KOPT-K1 (cell line): ENCODE measurements around the gene CCDC187.

Experiments used
- H3K27ac ChIP-seq: fragments of 200-600 bp; sonication (generic); 2 replicates; pipeline ENCODE4 v1.5.1; 2016; ENCODE audit warnings: antibody characterized with exemption, mild to moderate bottlenecking, low read depth, low read length; ENCODE audit not compliant: poor library complexity, severe bottlenecking
- H3K36me3 ChIP-seq: fragments of 200-600 bp; sonication (generic); 2 replicates; pipeline ENCODE4 v1.5.1; 2017; ENCODE audit warnings: antibody characterized with exemption, mild to moderate bottlenecking, low read length, moderate library complexity; ENCODE audit not compliant: insufficient read depth
- H3K9me3 ChIP-seq: fragments of 200-600 bp; sonication (generic); 2 replicates; pipeline ENCODE4 v1.5.1; 2017; ENCODE audit warnings: antibody characterized with exemption, low read length, mild to moderate bottlenecking; ENCODE audit not compliant: insufficient read depth, poor library complexity, severe bottlenecking

Gene CCDC187

DNA sequence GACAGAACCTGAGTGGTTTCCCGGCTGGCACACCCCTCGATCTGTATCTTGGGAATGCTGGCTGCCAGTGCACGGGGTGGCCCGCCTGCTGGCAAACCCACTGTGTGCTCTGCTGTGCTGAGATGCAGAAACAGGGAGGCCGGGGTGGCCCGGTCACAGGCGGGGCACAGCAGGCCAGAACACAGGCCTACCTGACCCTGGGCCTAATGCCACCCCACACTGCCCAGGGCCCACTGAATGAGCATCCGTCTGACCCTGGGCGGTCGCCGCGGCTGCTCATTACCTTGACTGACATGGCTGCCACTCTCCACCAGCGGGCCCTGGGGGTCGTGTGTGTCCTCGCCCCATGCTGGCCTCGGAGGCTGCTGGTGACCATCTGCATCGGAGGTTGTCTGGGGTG is 44.1 kb downstream of the CCDC187 start:
- Histone ChIP-seq H3K27ac (no peak overlapping the region), H3K9me3 (no peaks in the 10 kb centered on the region), H3K36me3 (no peaks in the 10 kb centered on the region)

- Histone ChIP-seq H3K36me3 (no peaks in the 10 kb centered on the region), H3K27ac (no peak overlapping the region), H3K9me3 (no peaks in the 10 kb centered on the region)
Observed at GRCh38 chr9:136259517-136259813, 44.4 kb downstream of the CCDC187 start.

DNA sequence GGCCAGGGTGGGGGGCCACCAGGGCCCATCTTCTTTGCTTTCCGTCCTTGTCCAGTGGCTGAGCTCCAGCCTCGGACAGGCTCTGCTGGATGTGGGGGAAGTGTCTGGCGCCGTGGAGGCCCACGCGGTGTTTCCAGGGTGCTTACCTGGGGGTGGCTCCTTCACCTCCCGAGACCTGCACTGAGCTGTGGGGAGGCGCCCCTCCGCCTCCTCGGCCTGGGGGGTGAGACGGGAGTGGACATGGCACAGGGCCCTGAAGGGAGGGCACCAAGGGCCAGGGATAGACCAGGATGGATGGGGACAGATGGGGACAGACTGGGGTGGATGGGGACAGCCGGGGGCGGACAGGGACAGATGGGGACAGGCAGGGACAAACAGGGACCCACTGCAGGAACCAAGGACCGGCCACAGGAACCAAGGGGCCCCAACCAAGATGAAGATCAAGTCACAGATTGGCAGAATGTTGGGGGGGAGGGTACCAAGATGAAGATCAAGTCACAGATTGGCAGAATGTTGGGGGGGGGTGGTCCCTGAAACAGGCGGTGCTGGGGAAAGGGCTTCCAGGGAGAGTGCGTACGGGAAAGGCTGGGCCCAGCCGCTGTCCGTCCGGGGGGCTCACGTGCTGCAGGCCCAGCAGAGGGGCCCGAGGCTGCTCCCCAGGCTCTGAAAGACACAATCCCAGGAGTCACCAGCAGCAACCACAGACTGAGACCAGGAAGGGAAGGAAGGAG is 44.9 kb downstream of the CCDC187 start:
- no peak overlapping the region for H3K27ac ChIP-seq
- no peaks in the 10 kb centered on the region for H3K9me3 ChIP-seq
- H3K36me3 ChIP-seq = no peaks in the 10 kb centered on the region

- H3K36me3 ChIP-seq = no peaks in the 10 kb centered on the region
- H3K27ac ChIP-seq = no peak overlapping the region
Observed at GRCh38 chr9:136258299-136258625, 45.6 kb downstream of the CCDC187 start.

GRCh38 chr9:136257381-136258298 is 46.3 kb downstream of the CCDC187 start:
- H3K9me3 ChIP-seq = no peaks in the 10 kb centered on the region
- no peaks in the 10 kb centered on the region for H3K36me3 ChIP-seq
- no peak overlapping the region for H3K27ac ChIP-seq

More at GRCh38 chr9:136258299-136258625, 45.6 kb downstream of the CCDC187 start:
- H3K9me3 ChIP-seq = no peaks in the 10 kb centered on the region

- H3K9me3 ChIP-seq = no peaks in the 10 kb centered on the region
- no peak overlapping the region for H3K27ac ChIP-seq
- no peaks in the 10 kb centered on the region for H3K36me3 ChIP-seq
Observed at GRCh38 chr9:136255896-136256890, 47.7 kb downstream of the CCDC187 start.

DNA sequence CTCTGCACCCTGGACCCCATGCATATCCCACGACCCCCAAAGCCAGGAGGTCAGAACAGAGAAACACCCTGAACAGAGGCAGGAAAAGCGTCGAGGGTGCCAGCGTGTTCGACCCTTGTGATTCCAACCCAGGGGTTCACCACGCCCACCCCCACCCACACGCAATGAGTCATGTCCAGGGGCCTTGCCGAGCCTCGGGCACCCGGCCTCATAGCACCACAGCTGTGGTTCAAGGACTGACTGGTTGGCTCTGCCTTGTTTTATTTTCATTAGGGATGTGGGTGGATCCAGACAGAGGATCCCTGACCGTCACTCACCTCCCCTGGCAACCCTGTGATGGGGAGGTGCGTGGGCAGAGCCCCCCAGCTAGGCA is 48.7 kb downstream of the CCDC187 start:
- no peaks in the 10 kb centered on the region for H3K36me3 ChIP-seq
- no peak overlapping the region for H3K27ac ChIP-seq
- H3K9me3 ChIP-seq = no peaks in the 10 kb centered on the region

- no peaks in the 10 kb centered on the region for H3K9me3 ChIP-seq
- no peaks in the 10 kb centered on the region for H3K36me3 ChIP-seq
- no peak overlapping the region for H3K27ac ChIP-seq
Observed at GRCh38 chr9:136254381-136255165, 49.3 kb downstream of the CCDC187 start.

DNA sequence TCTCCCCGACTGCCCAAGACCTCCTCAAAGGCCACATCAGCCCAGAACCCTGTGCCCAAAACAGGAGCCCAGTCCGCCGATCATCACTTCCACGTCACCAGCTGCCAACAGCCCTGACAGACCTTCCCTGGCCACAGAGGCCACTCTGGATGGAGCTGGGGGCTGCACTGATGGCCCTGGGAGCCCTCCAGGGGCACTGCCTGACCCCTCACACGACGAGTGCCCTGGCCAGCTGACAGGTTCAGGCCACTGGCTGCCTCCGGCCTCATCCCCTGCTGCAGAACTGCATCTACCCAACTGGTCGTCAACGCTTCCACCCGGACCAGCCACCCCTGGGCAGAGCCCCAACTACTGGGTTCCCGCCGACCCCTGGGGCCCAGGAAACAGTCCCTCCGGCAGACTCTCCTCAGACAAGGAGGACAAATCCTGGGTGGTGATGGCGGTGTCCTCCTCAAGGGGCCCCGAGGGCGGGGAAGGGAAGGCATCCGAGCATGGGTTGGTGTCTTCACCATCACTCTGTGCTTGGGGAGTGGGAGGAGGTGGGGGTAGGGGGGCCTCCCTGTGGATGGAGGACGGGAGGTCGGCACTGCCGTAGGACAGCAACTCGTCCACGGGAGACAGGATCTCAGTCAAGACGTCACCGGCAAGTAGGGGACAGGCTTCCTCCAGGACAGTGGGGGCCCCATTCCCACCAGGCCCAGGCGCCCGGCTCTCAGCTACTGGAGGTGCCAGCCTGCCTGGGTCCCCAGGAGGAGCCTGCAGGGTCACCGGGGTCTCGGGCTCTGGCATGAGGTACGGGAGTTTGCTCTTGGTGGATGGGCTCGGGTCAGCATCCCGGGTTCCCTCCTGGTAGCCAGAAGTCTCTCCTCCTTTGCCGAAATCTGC is 50.4 kb downstream of the CCDC187 start:
- Histone ChIP-seq H3K27ac (no peak overlapping the region), H3K36me3 (no peaks in the 10 kb centered on the region), H3K9me3 (no peaks in the 10 kb centered on the region)

DNA sequence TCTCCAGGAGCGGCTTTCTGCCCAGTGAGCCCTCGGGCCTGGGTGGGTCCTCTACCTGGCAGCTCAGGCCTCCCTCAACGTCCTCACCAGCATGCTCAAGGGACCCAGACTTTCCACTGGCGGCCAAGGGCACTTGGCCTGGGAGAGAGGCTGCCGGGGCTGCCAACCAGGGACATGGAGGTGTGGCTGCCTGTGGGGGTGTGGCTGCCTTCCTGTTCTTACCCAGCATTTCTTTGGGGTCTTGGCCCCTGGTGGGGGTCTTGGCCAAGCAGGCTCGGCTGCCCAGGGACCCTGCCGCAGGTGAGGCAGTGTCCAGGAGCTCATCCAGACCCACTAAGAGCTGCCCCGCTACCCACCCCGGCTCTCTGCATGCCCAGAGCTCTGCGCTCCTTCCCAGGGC is 51.0 kb downstream of the CCDC187 start:
- Histone ChIP-seq H3K27ac (no peak overlapping the region), H3K36me3 (no peaks in the 10 kb centered on the region), H3K9me3 (no peaks in the 10 kb centered on the region)

GRCh38 chr9:136252281-136252680 is 51.6 kb downstream of the CCDC187 start:
- H3K9me3 ChIP-seq = no peaks in the 10 kb centered on the region
- no peak overlapping the region for H3K27ac ChIP-seq
- H3K36me3 ChIP-seq = no peaks in the 10 kb centered on the region

DNA sequence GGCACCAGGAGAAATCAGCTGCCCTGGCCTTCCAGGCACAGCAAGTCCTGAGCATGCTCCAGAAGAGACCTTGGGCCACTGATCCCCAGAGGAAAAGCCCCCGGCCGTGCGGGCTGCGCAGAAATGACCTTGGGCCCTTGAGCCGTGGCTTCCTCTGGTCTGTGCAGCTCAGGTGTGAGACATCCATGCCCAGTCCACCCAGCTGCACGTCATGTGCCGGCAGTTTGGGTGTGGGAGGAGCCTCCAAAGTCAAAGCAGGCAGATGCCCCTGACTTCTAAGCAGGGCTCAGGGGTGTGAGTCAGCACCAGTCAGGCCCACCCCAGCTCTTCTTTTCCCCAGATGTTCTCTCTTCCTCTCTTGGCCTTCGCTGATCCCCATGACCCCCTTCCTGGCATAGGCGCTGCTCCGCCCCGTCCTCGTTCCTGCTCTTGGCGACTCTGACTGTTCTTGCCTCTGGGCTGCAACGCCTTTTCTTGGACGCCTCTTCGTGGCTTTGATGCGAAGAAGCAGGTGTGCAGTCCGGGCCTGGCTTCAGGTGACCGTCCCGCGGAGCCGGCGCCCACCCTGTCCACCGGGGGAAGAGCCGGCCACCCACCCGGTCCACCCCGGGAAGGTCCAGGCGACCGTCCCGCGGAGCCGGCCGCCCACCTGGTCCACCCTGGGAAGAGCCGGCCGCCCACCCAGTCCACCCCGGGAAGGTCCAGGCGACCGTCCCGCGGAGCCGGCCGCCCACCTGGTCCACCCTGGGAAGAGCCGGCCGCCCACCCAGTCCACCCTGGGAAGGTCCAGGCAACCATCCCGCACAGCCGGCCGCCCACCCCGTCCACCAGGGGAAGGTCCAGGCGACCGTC is 52.4 kb downstream of the CCDC187 start:
- Histone ChIP-seq H3K9me3 (no peaks in the 10 kb centered on the region), H3K36me3 (no peaks in the 10 kb centered on the region), H3K27ac (no peak overlapping the region)

DNA sequence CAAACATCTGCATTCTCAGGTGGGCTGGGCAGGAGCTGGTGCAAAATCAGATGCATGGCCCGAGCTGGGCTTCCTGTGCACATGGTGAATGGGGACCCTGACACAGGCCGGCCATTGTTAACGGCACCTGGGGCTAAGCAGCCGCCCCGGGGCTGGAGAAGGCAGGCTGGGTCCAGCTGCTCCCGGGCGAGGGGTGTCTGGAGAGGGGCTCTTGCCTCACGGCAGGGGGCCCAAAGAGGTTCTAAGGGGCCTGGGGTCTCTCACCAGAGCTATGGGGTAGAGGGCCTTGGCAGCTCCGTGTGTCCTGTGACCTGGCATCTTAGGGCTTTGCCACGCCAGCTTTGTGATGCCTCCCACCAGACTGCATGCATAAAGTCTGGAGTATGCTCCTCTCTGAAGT is 53.2 kb downstream of the CCDC187 start:
- Histone ChIP-seq H3K27ac (no peak overlapping the region), H3K36me3 (no peaks in the 10 kb centered on the region)

More for the DNA sequence above, 53.2 kb downstream of the CCDC187 start:
- no peaks in the 10 kb centered on the region for H3K9me3 ChIP-seq
